Vagina (tissue), 2 donors: Measurements from ENCODE around the gene STAT5A.

Source experiments
- POLR2A ChIP-seq, 2 donors: fragments of 450-650 bp; IDR thresholded peaks; one replicate each; pipeline ENCODE4 v1.6.1; 2017; ENCODE audit warnings: antibody characterized with exemption in 2 of 2, mild to moderate bottlenecking in 2 of 2, moderate library complexity in 2 of 2
- POLR2AphosphoS5 ChIP-seq, 2 donors: sonication (generic); formaldehyde crosslinking; IDR thresholded peaks; one replicate each; pipeline ENCODE4 v1.9.0; 2017; ENCODE audit warnings: antibody characterized with exemption in 2 of 2, mild to moderate bottlenecking in 2 of 2, low read depth in 1 of 2; ENCODE audit not compliant: insufficient read depth in 1 of 2
- TF ChIP-seq, protein P1 (sequence below), 3 experiments: fragments of 450-650 bp in 2 of 3; fragments of 200-600 bp in 1 of 3; sonication (generic) in 1 of 3; IDR thresholded peaks; one replicate each; pipeline ENCODE4 v1.5.1; 2017 to 2019; ENCODE audit warnings: antibody characterized with exemption in 3 of 3, mild to moderate bottlenecking in 2 of 3, moderate library complexity in 2 of 3

DNA sequence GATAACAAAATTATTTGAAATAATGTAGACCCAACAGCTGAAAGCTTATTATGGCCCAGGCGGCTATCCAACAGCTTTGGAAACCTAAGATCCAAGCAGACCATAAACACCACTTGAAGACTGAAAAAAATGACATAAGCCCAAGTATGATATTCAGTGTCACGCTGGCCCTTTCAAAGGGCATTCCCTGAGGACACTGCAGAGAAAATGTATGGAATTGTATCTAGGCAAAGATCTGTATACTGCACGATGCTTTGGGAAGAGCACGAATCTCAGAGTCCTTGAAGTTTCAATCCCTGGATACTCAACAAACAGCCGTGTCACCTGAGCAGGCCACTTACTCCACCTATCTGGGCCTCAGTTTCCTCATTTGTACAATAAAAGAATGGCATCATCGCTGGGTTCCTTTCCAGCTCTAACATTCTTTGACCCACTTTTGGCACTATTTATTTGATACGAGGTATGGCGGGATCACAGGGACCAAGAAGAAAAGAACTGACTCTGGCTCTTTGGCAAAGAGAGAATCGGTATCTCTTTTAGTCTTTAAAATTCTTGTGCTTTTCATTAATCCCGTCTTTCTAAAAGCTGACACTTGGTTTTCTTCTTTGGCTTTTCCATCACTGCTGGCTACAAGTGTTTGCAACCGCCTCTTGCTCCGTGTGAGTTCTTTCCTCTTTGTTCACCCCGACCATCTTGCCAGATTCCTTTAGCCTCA is 13.3 kb upstream of the STAT5A start:
- TF ChIP-seq POLR2A (IDR thresholded peaks at IDR 0.05) (no peak), POLR2AphosphoS5 (IDR thresholded peaks at IDR 0.05; ENCODE audit: insufficient read depth in 1 of 2, low read depth in 1 of 2) (no peak)
- TF ChIP-seq, protein P1, sequence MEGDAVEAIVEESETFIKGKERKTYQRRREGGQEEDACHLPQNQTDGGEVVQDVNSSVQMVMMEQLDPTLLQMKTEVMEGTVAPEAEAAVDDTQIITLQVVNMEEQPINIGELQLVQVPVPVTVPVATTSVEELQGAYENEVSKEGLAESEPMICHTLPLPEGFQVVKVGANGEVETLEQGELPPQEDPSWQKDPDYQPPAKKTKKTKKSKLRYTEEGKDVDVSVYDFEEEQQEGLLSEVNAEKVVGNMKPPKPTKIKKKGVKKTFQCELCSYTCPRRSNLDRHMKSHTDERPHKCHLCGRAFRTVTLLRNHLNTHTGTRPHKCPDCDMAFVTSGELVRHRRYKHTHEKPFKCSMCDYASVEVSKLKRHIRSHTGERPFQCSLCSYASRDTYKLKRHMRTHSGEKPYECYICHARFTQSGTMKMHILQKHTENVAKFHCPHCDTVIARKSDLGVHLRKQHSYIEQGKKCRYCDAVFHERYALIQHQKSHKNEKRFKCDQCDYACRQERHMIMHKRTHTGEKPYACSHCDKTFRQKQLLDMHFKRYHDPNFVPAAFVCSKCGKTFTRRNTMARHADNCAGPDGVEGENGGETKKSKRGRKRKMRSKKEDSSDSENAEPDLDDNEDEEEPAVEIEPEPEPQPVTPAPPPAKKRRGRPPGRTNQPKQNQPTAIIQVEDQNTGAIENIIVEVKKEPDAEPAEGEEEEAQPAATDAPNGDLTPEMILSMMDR (IDR thresholded peaks at IDR 0.05) = no peak
